Nucleus accumbens (tissue), 56 donors: ENCODE measurements around the gene KCNJ6.
"Not testable (repeated sequence)": the region's sequence is repeated elsewhere in the genome, so short reads cannot be mapped to it uniquely, and the experiment has no call there.

Experiments
- DNase-seq, 56 donors: peaks; one replicate each; lab custom pipeline; 2025; lab: John Stamatoyannopoulos, UW

KCNJ6 gene

GRCh38 chr21:37688952-37689659 lies 227.2 kb downstream of the KCNJ6 start:
- no peak for DNase-seq

GRCh38 chr21:37686991-37687810 lies 229.1 kb downstream of the KCNJ6 start:
- DNase-seq = no peak

- DNase-seq = no peak
Observed at GRCh38 chr21:37684547-37684946, 231.7 kb downstream of the KCNJ6 start.

GRCh38 chr21:37684115-37684493 lies 232.2 kb downstream of the KCNJ6 start:
- no peak for DNase-seq

- no peak for DNase-seq
Observed at GRCh38 chr21:37683396-37684114, 232.7 kb downstream of the KCNJ6 start.

- DNase-seq = no peak
Observed at GRCh38 chr21:37682966-37683365, 233.3 kb downstream of the KCNJ6 start.

GRCh38 chr21:37677006-37677405 lies 239.3 kb downstream of the KCNJ6 start:
- DNase-seq = no peak

GRCh38 chr21:37675202-37675801 lies 241.0 kb downstream of the KCNJ6 start:
- peak in 35 of 56 donors; percentile 2 to 67 (median 17) for DNase-seq

- no peak for DNase-seq
Observed at GRCh38 chr21:37673801-37674575, 242.3 kb downstream of the KCNJ6 start.

GRCh38 chr21:37671381-37671780 lies 244.9 kb downstream of the KCNJ6 start:
- DNase-seq = no peak

- no peak for DNase-seq
Observed at GRCh38 chr21:37670883-37671282, 245.4 kb downstream of the KCNJ6 start.

GRCh38 chr21:37669249-37669648 lies 247.0 kb downstream of the KCNJ6 start:
- no peak for DNase-seq

- no peak for DNase-seq
Observed at GRCh38 chr21:37668462-37669239, 247.6 kb downstream of the KCNJ6 start.

- DNase-seq = no peak
Observed at GRCh38 chr21:37667380-37667779, 248.9 kb downstream of the KCNJ6 start.

GRCh38 chr21:37665230-37666024 lies 250.8 kb downstream of the KCNJ6 start:
- DNase-seq = no peak

- not testable (repeated sequence) for DNase-seq
Observed at GRCh38 chr21:37662227-37662626, 254.0 kb downstream of the KCNJ6 start.

GRCh38 chr21:37660709-37661108 lies 255.5 kb downstream of the KCNJ6 start:
- peak in 1 of 56 donors; percentile 1 for DNase-seq

GRCh38 chr21:37659874-37660273 lies 256.4 kb downstream of the KCNJ6 start:
- no peak for DNase-seq
